Measurements from ENCODE around the gene PPIE.
"Not testable (repeated sequence)": the region's sequence is repeated elsewhere in the genome, so short reads cannot be mapped to it uniquely, and the experiment has no call there.

PPIE gene

GRCh38 chr1:39777896-39778295 is 39.2 kb downstream of the PPIE start:
- DNase-seq (ENCODE audit: low read depth in 2 of 2) = not testable (repeated sequence)

- DNase-seq (ENCODE audit: low read depth in 2 of 2) = not testable (repeated sequence)
These were observed 39.9 kb downstream of the PPIE start for GRCh38 chr1:39778463-39779099.

GRCh38 chr1:39779137-39779536 is 40.5 kb downstream of the PPIE start:
- DNase-seq (ENCODE audit: low read depth in 2 of 2) = no peak

GRCh38 chr1:39779821-39780220 is 41.1 kb downstream of the PPIE start:
- DNase-seq (ENCODE audit: low read depth in 2 of 2) = no peak

- no peak for DNase-seq (ENCODE audit: low read depth in 2 of 2)
These were observed 42.6 kb downstream of the PPIE start for GRCh38 chr1:39781349-39781715.

GRCh38 chr1:39782103-39782502 is 43.4 kb downstream of the PPIE start:
- DNase-seq (ENCODE audit: low read depth in 2 of 2) = no peak

GRCh38 chr1:39782685-39783084 is 44.0 kb downstream of the PPIE start:
- DNase-seq (ENCODE audit: low read depth in 2 of 2) = not testable (repeated sequence)

- not testable (repeated sequence) for DNase-seq (ENCODE audit: low read depth in 2 of 2)
These were observed 47.8 kb downstream of the PPIE start for GRCh38 chr1:39786303-39787107.

- not testable (repeated sequence) for DNase-seq (ENCODE audit: low read depth in 2 of 2)
These were observed 48.4 kb downstream of the PPIE start for GRCh38 chr1:39787108-39787375.

- DNase-seq (ENCODE audit: low read depth in 2 of 2) = no peak
These were observed 48.8 kb downstream of the PPIE start for GRCh38 chr1:39787468-39787867.

GRCh38 chr1:39787964-39788363 is 49.3 kb downstream of the PPIE start:
- not testable (repeated sequence) for DNase-seq (ENCODE audit: low read depth in 2 of 2)

GRCh38 chr1:39788426-39788757 is 49.7 kb downstream of the PPIE start:
- DNase-seq (ENCODE audit: low read depth in 2 of 2) = no peak

- DNase-seq (ENCODE audit: low read depth in 2 of 2) = no peak
These were observed 50.3 kb downstream of the PPIE start, which contains the start of gene BMP8B for GRCh38 chr1:39788758-39789570. TSS of gene BMP8B (minus strand) at chr1:39788865. CDS start at chr1:39788485, 380 bp downstream.

GRCh38 chr1:39789571-39790110 is 51.0 kb downstream of the PPIE start:
- no peak for DNase-seq (ENCODE audit: low read depth in 2 of 2)

- DNase-seq (ENCODE audit: low read depth in 2 of 2) = no peak
These were observed 53.2 kb downstream of the PPIE start for GRCh38 chr1:39791838-39792237.

GRCh38 chr1:39795651-39796050 is 57.0 kb downstream of the PPIE start:
- no peak for DNase-seq (ENCODE audit: low read depth in 2 of 2)

GRCh38 chr1:39798859-39799769 is 60.4 kb downstream of the PPIE start:
- DNase-seq (ENCODE audit: low read depth in 2 of 2) = peak; percentile 64 to 77

GRCh38 chr1:39799770-39800470 is 61.2 kb downstream of the PPIE start:
- DNase-seq (ENCODE audit: low read depth in 2 of 2) = peak; percentile 55 to 58

GRCh38 chr1:39800471-39800835 is 61.8 kb downstream of the PPIE start:
- no peak for DNase-seq (ENCODE audit: low read depth in 2 of 2)

- DNase-seq (ENCODE audit: low read depth in 2 of 2) = no peak
These were observed 64.0 kb downstream of the PPIE start for GRCh38 chr1:39802496-39803260.

Data from stimulated activated CD8-positive, alpha-beta memory T cell treated with anti-CD3 and anti-CD28 coated beads, Interleukin-2, amount 100 ng/mL, for 48 hours (primary cell).